GM13976 (cell line): ENCODE data around the gene NXN.

Experiments
- DNase-seq: peaks from one replicate; pipeline ENCODE4 v3.0.0; 2012; ENCODE audit warnings: low spot score
- CTCF ChIP-seq: IDR thresholded peaks from 2 replicates; pipeline ENCODE4 v1.5.1; 2012; ENCODE audit warnings: borderline replicate concordance, mild to moderate bottlenecking; ENCODE audit not compliant: insufficient read depth; ENCODE audit errors: extremely low read depth, missing control alignments, control extremely low read depth
- in situ Hi-C: fragments of 300-500 bp; cut with MboI; formaldehyde crosslinking; loops from one replicate; pipeline ENCODE4 v1.12.0; 2022; ENCODE audit warnings: low sequenced_read_pairs, mixed read lengths, inconsistent platforms; ENCODE audit not compliant: unreplicated experiment

The NXN gene

GRCh38 chr17:964876-965275 is 14.7 kb downstream of the NXN start:
- no peak for DNase-seq
- no peak for TF ChIP-seq CTCF
- in situ Hi-C loops = no loop called here

GRCh38 chr17:962670-963069 is 16.9 kb downstream of the NXN start:
- DNase-seq = no peak
- in situ Hi-C loops = no loop called here
- TF ChIP-seq CTCF = no peak

GRCh38 chr17:962166-962565 is 17.4 kb downstream of the NXN start:
- in situ Hi-C loops = no loop called here
- no peak for DNase-seq
- TF ChIP-seq CTCF = no peak

GRCh38 chr17:958712-959451 is 20.7 kb downstream of the NXN start:
- no peak for DNase-seq
- in situ Hi-C loops = no loop called here
- TF ChIP-seq CTCF = no peak

GRCh38 chr17:957856-958421 is 21.6 kb downstream of the NXN start:
- DNase-seq = no peak
- TF ChIP-seq CTCF = no peak
- in situ Hi-C loops = no loop called here

GRCh38 chr17:956905-957304 is 22.7 kb downstream of the NXN start:
- in situ Hi-C loops = no loop called here
- no peak for TF ChIP-seq CTCF
- no peak for DNase-seq
